ENCODE data around the gene EFCC1.
A peak's percentile ranks its signal among the peaks of the same experiment; 100 is the strongest.

Gene EFCC1

GRCh38 chr3:129000742-129001100, 383 bp upstream of the EFCC1 start:
- Histone ChIP-seq H3K27ac (no peak overlapping the region), H3K4me3 (ENCODE audit: low read depth, low read length) (no peak overlapping the region), H3K9me3 (ENCODE audit: severe bottlenecking) (no peaks in the 10 kb centered on the region), H3K27me3 (ENCODE audit: insufficient read depth, low read depth, severe bottlenecking) (peaks cover 38% of the 10 kb centered on the region), H3K36me3 (no peaks in the 10 kb centered on the region)
- TF ChIP-seq, protein P1, sequence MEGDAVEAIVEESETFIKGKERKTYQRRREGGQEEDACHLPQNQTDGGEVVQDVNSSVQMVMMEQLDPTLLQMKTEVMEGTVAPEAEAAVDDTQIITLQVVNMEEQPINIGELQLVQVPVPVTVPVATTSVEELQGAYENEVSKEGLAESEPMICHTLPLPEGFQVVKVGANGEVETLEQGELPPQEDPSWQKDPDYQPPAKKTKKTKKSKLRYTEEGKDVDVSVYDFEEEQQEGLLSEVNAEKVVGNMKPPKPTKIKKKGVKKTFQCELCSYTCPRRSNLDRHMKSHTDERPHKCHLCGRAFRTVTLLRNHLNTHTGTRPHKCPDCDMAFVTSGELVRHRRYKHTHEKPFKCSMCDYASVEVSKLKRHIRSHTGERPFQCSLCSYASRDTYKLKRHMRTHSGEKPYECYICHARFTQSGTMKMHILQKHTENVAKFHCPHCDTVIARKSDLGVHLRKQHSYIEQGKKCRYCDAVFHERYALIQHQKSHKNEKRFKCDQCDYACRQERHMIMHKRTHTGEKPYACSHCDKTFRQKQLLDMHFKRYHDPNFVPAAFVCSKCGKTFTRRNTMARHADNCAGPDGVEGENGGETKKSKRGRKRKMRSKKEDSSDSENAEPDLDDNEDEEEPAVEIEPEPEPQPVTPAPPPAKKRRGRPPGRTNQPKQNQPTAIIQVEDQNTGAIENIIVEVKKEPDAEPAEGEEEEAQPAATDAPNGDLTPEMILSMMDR (IDR thresholded peaks at IDR 0.05; ENCODE audit: low read depth, low read length), result no peak
- no peak for DNase-seq

DNA sequence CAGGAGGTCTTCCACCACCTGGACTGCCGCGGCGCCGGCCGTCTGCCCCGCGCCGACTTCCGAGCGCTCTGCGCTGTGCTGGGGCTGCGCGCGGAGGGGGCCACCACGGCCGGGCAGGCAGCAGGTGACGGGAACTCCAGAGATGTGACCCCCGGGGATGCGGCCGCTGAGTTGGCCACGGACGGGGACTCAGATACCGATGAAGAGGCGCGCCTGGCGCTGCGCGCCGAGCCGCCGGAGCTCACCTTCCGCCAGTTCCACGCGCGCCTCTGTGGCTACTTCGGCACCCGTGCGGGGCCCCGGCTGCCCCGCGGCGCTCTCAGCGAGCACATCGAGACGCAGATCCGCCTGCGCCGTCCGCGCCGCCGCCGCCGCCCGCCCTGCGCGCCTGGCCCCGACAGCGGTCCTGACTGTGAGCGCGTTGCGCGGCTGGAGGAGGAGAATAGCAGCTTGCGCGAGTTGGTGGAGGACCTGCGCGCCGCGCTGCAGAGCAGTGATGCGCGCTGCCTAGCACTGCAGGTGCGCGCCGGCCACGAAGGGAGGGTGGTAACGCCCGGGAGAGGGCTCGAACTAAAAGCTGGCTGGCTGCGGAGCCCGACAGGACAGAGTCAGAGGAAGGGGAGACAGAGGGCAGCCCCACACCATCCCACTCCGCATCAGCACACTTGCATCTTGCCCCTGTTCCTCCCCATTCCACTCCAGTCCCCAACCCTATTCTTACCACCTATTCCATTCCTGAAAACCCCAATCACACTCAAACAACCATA, 885 bp downstream of the EFCC1 start:
- H3K27ac ChIP-seq, result no peak overlapping the region
- DNase-seq, result no peak
- H3K4me3 ChIP-seq (ENCODE audit: low read depth, low read length), result peak overlapping the region; percentile 44
- H3K27me3 ChIP-seq (ENCODE audit: insufficient read depth, low read depth, severe bottlenecking), result peaks cover 38% of the 10 kb centered on the region
- H3K36me3 ChIP-seq, result no peaks in the 10 kb centered on the region
- no peaks in the 10 kb centered on the region for H3K9me3 ChIP-seq (ENCODE audit: severe bottlenecking)
- TF ChIP-seq, protein P1 (IDR thresholded peaks at IDR 0.05; ENCODE audit: low read depth, low read length), result no peak

DNA sequence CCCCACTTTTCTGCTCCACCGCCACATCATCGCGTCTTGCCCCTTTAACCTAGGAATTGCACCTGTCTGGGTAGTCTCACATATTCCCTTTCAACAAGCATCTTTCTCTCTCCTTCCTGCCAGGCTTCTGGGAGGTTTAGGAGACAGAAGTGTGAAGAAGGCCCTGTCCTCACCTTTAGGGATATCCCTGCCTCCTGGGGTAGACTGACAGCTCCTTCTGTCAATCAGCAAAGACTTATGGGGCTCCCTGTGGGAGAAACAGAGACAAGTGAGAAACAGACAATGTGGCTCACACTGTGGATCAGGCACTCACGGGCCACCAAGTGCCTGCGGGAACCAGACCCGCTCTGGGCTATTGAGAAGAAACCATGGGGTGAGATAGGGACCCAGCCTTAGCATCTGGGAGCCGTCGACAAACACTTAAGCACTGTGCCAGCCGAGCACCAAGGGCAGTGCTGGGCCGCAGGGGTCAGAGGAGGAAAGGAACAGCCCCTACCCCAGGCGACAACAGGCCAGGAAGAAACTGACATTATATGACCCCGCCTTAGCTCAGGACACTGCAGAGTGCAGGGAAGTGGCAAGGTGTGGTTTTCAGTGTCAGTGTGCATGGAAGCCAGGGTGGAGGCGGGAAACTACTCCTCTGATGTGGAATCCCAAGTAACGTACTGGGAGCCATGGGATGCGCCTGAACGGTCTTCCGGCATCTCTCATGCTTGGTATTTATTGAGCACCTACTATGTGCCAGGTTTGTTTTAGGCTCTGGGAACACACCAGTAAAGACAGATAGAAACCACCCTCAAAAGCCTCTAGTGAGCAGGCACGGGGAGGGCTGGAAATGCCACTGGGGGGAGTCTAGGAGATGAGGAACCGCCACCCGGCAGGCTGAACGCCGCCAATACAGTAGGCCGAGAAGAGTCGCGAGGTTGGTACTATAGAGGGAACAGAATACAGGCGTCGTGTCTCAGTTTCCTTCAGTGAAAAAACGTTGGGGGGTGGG, 1.8 kb downstream of the EFCC1 start:
- no peaks in the 10 kb centered on the region for H3K36me3 ChIP-seq
- peaks cover 38% of the 10 kb centered on the region for H3K27me3 ChIP-seq (ENCODE audit: insufficient read depth, low read depth, severe bottlenecking)
- DNase-seq, result no peak
- TF ChIP-seq, protein P1 (IDR thresholded peaks at IDR 0.05; ENCODE audit: low read depth, low read length), result no peak
- H3K4me3 ChIP-seq (ENCODE audit: low read depth, low read length), result no peak overlapping the region
- H3K27ac ChIP-seq, result no peak overlapping the region
- no peaks in the 10 kb centered on the region for H3K9me3 ChIP-seq (ENCODE audit: severe bottlenecking)

GRCh38 chr3:129003578-129004112, 2.5 kb downstream of the EFCC1 start:
- no peaks in the 10 kb centered on the region for H3K36me3 ChIP-seq
- TF ChIP-seq, protein P1 (IDR thresholded peaks at IDR 0.05; ENCODE audit: low read depth, low read length), result peak; percentile 63
- peak; percentile 64 for DNase-seq
- no peaks in the 10 kb centered on the region for H3K9me3 ChIP-seq (ENCODE audit: severe bottlenecking)
- H3K4me3 ChIP-seq (ENCODE audit: low read depth, low read length), result 0 out of 2 replicates have a peak overlapping the region, but pooled peaks have one; percentile 0
- H3K27ac ChIP-seq, result no peak overlapping the region
- H3K27me3 ChIP-seq (ENCODE audit: insufficient read depth, low read depth, severe bottlenecking), result peaks cover 38% of the 10 kb centered on the region

- Histone ChIP-seq H3K36me3 (no peaks in the 10 kb centered on the region), H3K27me3 (ENCODE audit: insufficient read depth, low read depth, severe bottlenecking) (peaks cover 38% of the 10 kb centered on the region), H3K9me3 (ENCODE audit: severe bottlenecking) (no peaks in the 10 kb centered on the region), H3K27ac (no peak overlapping the region), H3K4me3 (ENCODE audit: low read depth, low read length) (no peak overlapping the region)
- TF ChIP-seq, protein P1 (IDR thresholded peaks at IDR 0.05; ENCODE audit: low read depth, low read length), result no peak
- DNase-seq, result no peak
Measured at GRCh38 chr3:129004639-129005295, 3.7 kb downstream of the EFCC1 start.

Measured in WERI-Rb-1 (cell line).